RKO (cell line): ENCODE results near the gene PELI3.
A peak's percentile ranks its signal among the peaks of the same experiment; 100 is the strongest.

Source experiments
- DNase-seq: peaks from one replicate; pipeline ENCODE4 v3.0.0-alpha.2; 2016; ENCODE audit warnings: low spot score

PELI3 gene

DNA sequence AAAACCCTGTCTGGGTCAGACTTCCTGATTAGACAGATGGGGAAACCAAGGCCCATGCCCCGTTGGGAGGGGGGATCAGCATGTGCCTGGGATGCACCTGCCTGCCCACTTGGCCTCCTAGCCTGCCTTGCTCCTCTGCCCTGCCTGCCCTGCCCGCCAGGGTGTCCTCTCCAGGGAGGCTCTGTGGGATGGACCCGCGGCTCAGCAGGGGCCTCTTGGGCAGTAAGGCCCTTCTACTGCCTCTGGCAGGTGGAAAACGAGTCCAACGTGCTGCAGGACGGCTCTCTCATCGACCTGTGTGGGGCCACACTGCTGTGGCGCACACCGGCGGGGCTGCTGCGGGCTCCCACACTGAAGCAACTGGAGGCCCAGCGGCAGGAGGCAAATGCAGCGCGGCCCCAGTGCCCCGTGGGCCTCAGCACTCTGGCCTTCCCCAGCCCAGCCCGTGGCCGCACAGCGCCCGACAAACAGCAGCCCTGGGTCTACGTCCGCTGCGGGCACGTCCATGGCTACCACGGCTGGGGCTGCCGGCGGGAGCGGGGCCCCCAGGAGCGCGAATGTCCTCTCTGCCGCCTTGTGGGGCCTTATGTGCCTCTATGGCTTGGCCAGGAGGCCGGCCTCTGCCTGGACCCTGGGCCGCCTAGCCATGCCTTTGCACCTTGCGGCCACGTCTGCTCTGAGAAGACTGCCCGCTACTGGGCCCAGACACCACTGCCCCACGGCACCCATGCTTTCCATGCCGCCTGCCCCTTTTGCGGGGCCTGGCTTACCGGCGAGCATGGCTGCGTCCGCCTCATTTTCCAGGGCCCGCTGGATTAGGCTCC is 8.9 kb downstream of the PELI3 start:
- no peak for DNase-seq

DNA sequence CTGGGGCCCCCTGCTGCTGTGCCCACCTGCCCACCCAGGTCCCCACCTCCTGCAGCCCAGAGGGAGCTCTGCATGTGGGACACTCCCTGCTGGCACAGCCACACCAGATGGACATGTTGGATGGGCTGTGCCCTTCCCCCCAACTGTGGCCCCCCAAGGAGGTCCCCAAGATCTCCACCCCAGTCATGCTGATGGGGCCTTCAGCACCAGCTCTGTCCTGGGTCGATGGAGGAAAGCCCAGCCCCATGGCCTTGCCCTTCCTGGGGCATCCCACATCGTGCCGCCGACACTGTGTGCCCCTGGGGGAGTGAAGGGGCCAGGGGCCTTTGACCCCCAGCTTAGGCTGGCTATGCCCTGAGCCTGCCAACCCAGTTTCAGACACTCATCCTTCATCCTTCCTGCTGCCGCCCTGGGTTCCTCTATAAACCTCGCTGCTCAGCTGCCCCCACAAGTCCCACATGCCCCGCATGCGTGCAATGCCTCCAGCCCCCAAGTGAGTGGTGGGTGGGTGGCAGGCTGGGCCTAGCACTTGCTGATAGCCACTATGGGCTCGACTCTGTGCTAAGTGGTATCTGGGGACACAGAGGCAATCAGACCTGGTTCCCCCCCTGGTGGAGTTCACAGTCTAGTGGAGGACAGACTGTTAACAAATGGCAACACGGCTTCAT is 9.6 kb downstream of the PELI3 start:
- DNase-seq, result no peak

DNA sequence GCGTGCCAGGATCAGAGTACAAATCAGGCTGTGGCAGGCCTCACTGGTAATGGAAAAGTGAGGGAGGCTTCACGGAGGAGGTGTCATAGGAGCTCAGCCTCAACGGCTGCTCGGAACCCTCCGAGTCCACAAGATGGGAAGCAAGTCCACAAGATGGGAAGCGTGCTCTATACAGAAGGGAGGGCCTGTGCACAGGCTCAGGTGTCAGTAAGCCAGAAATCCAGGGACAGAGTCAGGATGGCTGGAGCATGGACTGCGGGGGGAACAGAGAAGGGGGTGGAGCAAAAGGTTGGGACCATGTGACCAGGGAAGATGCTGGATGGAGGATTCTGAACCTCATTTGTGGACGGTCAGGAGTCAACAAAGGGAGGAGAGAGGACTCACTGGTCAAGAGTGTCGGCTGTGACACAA is 10.1 kb downstream of the PELI3 start:
- no peak for DNase-seq

DNA sequence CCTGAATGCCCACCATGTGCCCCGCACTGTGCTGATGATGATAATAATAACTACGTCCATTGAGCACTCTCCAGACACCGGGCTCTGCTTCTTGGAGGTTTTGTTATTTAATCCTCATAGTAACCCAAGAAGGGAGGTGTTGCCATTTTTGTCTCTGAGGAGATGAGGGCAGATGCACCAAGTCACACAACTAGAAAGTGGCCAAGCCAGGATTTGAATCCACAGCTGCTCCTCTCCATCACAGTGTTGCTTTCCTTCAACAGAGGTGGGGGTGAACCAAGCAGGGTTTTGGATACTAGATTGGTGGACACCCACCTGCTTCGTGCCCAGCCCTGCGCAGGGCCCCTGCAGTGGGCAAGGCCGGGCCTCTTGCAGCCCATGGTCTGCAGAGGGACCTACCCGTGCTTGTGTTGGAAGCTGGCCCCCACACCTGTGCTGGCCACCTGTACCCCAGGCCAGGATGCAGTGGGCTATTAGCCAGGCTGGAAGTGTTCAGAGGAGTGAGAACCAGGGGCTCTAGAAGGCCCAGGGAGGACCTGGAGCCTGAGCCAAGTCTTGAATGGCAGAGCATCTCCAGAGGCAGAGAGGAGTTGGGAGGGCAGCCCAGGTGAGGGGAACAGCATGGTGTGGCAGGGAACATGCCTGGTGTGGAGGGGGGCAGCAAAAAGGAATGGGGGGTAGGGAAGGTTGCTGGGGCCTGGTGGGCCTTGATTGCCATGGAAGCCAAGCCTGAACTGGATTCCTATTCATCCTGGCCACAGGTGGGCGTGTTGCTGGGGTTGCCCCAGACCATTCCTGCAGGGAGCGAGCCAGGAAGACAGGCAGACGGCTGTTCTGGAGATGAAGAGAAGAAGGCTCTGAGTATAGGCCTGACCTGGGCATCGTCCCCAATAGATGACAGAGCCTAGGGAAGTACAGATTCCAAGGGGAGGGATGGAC is 10.8 kb downstream of the PELI3 start:
- no peak for DNase-seq

DNA sequence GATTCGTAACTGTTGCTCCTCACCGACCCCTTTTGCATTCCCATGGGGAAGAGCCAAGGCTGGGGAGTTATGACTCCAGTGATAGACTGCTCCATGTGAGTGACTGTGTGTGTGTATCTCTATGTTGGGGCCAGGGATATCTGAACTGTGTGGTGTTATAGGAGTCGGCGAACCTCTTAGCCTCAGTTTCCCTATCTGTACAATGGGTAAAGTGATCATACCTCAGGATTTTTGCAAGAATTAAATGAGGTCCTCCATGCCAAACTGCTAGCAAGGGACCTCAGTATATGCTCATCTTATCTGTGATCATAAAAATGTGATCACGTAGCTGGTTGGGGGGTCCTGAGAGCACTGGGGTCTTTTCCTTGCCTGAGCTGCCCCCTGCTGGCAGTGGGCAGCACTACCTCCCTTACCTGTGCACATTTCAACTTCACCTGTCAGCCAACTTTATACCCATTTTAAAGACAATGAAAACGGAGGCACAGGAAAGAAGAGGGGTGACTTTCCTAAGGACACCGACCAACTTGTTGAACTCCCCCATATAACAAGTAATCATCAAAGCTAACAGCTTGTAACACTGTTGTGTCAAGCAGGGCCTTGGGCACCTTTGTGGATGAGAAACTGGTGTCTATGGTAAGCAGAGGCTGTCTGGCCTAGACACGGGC is 12.2 kb downstream of the PELI3 start:
- no peak for DNase-seq

DNA sequence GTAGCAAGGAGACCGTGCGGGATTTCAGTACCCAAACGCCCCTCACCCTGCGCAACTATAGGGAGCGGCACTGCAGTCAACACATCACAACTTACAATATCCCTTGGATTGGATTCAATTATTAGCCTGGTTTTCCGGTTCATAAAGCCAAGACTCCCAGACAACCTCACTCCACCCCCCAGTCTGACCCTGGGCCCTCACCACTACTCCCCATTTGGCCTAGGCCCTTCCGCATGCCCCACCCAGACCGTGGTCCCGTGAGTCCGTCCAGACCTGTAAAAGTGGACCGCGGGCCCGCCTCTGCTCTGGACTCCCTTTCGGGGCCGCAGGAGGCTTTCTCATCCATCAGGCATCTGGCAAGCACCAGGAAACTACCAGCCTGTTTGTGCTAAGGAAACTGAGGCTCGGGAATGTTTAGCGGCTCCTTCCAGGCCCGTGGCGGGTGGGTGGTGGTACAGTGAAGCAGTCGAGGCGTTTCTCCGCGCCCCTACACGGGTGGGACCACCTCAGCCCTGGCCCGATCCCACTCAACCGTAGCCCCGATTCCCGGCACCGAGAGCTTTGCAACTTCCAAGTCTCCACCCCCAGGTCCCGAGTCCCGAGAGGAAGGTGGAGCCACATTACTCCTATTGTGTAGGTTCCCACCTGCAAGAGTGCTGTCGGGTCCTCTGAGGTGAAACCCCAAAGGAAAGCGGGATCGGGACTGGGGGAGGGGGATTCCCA is 12.8 kb downstream of the PELI3 start:
- DNase-seq, result peak; percentile 48

DNA sequence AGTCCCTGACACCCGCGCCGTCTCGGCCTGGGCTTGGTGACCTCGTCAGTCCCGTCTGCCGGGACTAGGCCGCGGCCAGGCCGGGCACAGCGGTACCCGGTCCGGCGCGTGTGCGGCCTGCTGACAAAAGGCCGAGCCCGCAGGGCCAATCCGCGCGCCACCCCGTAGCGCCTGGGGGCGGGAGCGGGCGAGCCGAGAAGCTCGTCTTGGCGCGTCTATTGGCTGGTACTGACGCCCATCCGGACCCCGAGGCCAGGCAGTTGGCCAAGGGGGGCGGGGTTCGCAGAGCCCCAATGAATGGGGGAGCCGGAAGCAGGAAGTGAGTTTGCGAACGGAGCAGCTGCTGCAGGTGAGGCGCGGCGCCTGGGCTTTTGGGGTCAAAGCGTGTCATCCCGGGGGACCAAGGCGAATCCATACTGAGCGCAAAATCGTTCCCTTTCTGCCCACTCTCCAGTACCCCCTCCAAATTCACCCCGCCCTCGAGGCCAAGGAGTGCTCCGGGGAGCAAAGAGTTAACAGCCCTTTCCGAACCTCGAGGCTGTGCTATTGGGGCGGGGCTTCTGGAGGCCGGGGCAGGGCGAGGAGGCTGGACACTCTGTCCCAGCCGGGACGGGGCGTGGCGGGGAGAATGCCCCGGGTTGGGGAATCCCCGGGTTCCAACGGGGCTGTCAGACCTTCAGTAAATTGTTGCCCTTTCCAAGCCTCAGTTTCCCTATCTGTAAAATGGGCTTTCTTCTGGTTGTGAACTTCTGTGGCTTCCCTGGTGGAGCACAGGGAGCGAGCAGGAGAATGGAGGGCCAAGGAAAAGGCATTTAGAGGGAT is 13.6 kb downstream of the PELI3 start, which contains the start of gene DPP3:
TSS of gene DPP3 (plus strand) at position 318 of the 822 bp plus-strand sequence. CDS start 1,767 bp downstream, outside the sequence.
- peak; percentile 97 for DNase-seq

DNA sequence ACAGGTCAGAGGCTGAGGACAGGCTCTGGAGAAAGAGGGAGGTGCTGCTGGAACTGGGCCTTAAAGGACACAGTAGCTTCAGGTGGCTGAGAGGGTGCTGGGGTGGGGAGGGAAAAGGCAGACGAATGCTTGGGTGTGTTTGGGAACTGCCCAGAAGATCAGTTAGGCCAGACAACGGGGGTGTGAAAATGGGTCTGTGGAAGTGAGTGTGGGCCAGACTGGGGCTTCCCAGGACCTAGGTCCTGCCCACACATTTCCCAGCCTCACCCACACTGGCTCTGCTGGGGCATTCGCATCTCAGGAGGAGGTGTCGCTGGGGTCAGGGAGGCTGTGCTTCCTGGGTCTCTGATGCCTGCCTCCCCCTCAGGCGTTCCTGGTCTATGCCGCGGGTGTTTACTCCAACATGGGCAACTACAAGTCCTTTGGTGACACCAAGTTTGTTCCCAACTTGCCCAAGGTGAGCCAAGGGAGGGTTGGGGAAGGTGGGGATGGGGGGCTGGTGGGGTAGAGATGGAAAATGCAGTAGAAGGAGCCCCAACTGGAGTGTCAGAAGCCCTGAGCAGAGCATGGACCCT is 18.2 kb downstream of the PELI3 start:
- no peak for DNase-seq

DNA sequence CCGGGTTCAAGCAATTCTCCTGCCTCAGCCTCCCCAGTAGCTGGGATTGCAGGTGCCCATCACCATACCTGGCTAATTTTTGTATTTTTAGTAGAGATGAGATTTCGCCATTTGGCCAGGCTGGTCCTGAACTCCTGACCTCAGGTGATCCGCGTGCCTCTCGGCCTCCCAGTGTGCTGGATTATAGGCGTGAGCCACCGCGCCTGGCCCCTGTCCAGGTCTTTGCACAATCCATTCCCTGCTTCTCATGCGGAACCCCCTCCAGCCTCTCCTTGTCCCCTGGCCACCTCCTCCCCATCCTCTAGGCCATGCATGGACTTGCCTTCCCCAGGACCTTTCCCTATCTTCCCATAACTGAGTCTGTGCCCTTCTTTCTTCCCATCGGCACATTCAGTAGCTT is 22.3 kb downstream of the PELI3 start:
- no peak for DNase-seq

DNA sequence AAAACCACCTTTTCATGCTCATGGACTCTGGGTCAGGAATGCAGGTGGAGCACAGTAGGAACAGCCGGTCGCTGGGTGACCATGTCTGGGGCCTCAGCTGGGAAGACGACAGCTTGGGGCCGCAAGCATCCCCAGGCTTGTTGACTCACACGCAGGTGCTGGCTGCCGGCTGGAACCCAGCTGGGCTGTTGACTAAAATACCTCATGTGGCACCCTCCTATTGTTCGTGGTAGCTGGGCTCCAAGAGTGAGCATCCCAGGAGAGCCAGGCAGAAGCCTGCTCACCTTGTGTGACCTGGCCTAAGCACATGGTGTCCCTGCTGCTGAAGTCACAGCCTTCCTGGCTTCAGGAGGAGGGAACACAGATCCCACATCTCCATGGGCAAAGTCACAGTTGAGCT is 22.9 kb downstream of the PELI3 start:
- DNase-seq, result no peak

DNA sequence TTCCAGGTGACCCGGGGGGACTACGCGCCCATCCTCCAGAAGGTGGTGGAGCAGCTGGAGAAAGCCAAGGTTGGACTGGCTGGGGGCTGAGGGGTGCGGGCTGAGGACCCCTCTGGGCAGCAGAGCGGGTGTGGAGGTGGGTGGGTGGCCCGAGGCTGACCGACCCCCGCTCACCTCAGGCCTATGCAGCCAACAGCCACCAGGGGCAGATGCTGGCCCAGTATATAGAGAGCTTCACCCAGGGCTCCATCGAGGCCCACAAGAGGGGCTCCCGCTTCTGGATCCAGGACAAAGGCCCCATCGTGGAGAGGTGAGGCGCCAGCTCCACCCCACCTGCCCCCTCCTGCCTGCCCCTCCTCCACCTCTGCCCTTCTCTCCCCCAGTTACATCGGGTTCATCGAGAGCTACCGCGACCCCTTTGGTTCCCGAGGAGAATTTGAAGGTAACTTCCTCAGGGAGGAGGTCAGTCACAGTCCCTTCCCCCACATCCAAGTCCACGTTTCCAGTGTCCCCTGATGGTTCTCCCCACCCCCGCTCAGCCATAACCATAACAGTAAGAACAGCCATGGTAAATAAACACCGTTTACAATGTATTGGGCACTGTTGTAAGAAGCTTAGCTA is 24.7 kb downstream of the PELI3 start:
- DNase-seq, result no peak

DNA sequence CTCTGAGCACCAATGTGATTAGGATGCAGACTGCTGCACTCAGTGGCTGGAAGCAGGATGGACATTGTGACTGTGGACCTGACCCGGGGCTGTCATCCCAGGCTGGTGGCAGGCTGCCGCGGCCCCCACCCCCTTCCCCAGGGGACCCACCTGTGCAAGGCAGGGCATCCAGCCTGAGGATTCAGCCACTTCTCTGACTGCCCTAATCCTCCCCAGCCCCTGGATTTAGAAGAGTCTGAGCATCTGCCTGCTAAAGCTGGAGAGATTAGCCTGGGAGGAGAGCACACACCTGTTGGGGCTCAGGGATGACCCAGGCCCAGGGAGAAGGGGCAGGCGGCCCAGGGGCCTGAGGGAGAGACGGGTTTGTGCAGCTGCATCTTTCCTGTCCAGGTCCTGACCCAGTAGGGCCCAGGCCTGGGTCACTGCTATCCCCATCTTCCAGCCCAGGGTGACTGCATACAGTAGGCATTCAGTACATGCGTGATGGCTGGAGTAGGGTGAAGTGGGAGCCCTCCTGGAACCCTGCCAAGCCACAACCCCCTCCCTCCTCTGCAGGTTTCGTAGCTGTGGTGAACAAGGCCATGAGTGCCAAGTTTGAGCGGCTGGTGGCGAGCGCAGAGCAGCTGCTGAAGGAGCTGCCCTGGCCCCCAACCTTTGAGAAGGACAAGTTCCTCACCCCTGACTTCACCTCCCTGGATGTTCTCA is 25.6 kb downstream of the PELI3 start:
- DNase-seq, result no peak

DNA sequence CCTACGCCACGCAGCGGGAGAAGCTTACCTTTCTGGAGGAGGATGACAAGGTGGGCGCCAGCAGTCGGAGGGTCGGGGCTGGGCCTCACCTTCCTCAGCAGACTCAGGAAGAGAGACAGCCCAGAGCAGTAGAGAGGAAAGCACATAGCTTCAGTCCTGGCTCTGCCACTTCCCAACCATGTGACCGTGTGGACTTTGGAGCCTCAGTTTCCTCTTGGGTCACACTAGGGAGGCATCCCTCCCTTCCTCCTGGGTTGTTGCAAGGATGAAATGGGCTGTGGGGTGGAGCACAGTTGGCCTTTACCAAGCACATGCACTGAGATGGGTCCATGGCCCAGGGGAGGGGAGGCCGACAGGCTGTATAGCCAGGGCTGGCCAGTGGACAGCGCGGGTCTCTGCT is 26.4 kb downstream of the PELI3 start:
- no peak for DNase-seq

DNA sequence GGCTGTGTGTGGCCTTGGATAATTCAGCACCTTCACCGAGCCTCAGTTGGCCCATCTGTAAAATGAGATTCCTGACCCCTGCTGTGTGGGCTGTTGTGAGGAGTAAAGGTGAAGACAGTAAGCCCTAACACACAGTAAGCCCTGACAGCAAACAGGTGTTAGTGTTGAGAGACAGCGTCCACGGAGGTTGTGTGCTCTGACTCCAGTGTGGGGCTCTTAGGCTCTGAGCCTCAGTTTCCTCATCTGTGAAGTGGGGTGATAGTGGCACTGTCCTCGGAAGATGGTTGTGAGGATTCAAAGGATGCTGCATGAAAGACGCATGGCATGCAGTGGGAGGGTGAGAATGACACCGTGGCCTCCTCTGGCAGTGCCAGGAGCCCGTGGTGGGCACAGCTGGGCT is 27.8 kb downstream of the PELI3 start:
- no peak for DNase-seq

DNA sequence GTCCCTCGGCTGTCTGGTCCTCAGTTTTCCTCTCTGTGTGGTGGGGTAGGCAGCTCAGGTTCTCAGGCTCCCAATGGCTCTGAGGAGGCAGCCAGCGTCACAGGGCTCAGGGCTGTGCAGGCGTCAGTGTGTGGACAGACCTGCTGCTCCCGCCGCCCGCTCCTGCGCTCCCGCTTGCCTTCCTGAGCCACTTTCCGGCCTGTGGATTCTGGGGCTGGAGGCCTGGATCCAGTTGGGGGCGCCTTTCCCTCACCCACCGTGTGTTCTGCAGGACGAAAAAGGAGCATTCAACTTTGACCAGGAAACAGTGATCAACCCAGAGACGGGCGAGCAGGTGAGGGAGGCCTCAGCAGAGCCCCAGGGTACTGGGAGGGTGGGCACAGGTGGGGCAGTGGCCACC is 28.2 kb downstream of the PELI3 start:
- no peak for DNase-seq

DNA sequence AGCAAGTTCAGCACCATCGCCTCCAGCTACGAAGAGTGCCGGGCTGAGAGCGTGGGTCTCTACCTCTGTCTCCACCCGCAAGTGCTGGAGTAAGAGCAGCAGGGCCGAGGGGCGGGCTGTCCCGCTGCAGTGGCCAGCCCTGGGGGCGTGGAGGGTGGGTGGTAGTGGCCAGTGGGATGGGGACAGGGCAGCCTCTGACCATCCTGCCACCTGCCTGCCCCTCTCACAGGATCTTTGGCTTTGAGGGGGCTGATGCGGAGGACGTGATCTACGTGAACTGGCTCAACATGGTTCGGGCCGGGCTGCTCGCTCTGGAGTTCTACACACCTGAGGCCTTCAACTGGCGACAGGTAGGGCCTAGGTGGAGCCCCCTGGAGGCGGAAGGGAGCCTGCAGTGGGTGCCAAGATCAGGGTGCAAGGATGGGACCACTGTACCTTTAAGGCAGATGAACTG is 28.7 kb downstream of the PELI3 start:
- no peak for DNase-seq

DNA sequence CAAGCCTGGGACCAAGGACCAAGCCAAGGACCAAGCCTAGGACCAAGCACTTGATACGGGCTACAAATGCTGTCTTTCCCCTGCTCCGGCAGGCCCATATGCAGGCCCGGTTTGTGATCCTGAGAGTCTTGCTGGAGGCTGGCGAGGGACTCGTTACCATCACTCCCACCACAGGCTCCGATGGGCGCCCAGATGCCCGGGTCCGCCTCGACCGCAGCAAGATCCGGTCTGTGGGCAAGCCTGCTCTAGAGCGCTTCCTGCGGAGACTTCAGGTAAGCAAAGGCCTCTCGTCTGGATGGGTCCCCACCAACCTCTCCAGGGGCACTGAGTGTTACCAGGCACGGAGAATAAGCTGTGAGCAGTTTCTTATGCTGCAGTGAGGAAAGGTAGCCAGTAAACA is 30.5 kb downstream of the PELI3 start:
- no peak for DNase-seq

DNA sequence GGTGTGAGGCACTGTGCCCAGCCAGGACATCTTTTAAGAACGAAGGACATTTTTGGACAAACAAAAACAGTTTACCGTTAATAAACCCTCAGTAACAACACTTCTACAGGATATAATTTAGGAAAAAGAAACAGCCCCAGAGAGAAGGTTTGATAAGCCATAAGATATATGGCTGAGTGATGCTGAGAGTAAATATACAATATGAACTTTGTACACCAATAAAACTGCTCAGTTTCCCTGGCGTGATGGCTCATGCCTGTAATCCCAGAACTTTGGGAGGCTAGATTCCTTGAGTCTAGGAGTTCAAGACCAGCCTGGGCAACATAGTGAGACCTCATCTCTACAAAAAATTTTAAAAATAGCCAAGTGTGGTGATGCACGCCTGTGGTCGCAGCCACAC is 31.8 kb downstream of the PELI3 start:
- DNase-seq, result no peak
